Measurements from ENCODE around the gene CCL16.

DNA sequence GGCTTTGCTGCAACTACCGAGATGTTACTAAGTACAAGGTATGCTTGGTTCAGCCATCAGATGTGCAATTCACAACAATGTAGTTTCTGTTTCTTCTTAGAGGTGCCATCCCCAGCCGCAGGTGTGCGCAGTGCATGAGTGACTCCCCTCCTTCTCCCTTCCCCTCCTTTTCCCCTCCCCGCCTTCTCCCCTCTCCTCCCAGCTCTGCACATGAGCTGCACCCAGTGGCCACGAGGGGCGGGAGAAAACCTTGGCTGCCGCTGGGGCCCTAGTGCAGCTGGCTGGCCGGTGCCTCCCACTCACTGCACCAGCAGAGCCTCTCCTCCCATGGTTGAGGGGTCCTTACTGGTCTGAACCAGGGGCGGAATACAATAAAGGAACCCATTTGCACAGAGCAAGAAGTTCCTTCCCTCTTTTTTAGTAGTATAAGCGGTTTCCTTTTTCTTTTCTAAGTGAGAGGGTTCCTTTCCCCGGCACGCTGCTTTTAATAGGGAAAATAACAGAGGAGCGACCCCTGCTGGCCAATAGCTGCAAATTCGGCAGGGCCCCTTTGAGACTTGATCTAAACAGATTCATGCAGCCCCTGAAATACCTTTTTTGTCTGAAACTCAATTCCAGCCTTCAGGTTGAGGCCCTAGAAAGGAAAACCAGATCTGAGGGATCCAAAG lies 27.8 kb upstream of the CCL16 start:
- no peak for TF ChIP-seq POLR2AphosphoS5 (IDR thresholded peaks at IDR 0.05; ENCODE audit: insufficient read depth in 1 of 2, low read depth in 1 of 2)
- TF ChIP-seq, protein P1, sequence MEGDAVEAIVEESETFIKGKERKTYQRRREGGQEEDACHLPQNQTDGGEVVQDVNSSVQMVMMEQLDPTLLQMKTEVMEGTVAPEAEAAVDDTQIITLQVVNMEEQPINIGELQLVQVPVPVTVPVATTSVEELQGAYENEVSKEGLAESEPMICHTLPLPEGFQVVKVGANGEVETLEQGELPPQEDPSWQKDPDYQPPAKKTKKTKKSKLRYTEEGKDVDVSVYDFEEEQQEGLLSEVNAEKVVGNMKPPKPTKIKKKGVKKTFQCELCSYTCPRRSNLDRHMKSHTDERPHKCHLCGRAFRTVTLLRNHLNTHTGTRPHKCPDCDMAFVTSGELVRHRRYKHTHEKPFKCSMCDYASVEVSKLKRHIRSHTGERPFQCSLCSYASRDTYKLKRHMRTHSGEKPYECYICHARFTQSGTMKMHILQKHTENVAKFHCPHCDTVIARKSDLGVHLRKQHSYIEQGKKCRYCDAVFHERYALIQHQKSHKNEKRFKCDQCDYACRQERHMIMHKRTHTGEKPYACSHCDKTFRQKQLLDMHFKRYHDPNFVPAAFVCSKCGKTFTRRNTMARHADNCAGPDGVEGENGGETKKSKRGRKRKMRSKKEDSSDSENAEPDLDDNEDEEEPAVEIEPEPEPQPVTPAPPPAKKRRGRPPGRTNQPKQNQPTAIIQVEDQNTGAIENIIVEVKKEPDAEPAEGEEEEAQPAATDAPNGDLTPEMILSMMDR (IDR thresholded peaks at IDR 0.05), result no peak
- TF ChIP-seq POLR2A (IDR thresholded peaks at IDR 0.05), result no peak
